ENCODE results near the gene TAF5L. TPM values are rescaled to one million over a fixed set of nuclear protein-coding genes. Genes with fewer than 3 reads are reported as not detected.

TAF5L gene
- total and polyA plus RNA-seq, 2 of the 13 experiments (the other 11 are each of a cell fraction or from before 2014, with no cell fraction given), result 10.8 to 18.2 TPM

DNA sequence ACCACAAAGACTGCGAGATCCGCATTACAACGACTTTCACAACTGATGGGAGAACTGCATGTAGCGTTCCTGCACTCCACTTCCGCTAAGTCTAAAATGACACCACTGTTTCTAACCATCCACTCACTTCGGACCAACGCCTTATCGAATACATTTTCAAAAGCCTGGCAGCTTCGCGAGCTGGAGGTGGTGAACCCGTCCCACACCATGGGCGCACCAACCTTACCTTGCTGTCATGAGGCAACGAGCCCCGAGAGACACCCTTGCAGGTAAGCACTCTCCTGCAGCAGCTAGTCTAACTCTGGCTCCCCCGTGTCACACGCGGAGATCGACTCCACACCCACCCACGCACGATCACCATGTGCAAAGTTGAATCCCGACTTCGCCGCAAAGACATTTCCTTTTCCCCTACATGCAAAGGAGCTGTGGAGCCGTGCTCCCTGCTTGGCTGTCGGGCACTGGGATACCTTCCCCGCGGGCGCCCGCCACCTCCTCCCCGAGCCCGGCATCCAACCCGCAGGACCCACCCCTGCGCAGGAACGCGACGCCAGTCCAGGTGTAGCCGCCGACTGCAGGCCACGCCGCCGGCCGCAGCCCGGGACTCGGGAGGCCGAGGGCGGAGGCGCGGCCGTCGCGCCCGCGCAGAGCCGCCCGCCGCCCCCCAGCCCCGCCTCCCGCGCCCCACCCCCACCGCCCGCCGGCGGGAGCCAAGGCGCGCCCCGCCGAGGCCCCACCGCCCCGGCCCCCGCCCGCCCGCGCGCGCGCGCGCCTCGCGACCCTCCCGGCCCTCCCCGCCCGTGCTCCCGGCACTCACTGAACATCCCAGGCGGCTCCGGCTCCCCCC lies 629 bp downstream of the TAF5L start (continued):
- TF ChIP-seq KLF6 (CRISPR knock-in tag; IDR thresholded peaks at IDR 0.05) (no peak), SP1 (IDR thresholded peaks at IDR 0.05) (no peak), SP1 (CRISPR knock-in tag; IDR thresholded peaks at IDR 0.05) (no peak), CC2D1A (CRISPR knock-in tag; IDR thresholded peaks at IDR 0.05) (no peak), MTA1 (CRISPR knock-in tag; IDR thresholded peaks at IDR 0.05; ENCODE audit: borderline replicate concordance) (peak; percentile 56; the same call in 1 of the 2 replicates), ZBTB7B (CRISPR knock-in tag; IDR thresholded peaks at IDR 0.05) (0 out of 2 replicates have a peak, but pooled peaks have one; percentile 39), MXI1 (IDR thresholded peaks at IDR 0.05; ENCODE audit: borderline replicate concordance, low read depth, low read length) (peak; percentile 71; the same call in 1 of the 3 replicates), ZNF292 (CRISPR knock-in tag; IDR thresholded peaks at IDR 0.05; ENCODE audit: borderline replicate concordance, low read depth) (0 out of 2 replicates have a peak, but pooled peaks have one; percentile 24), ZNF724P (CRISPR knock-in tag; IDR thresholded peaks at IDR 0.05; ENCODE audit: borderline replicate concordance) (no peak), AKAP8 (CRISPR knock-in tag; IDR thresholded peaks at IDR 0.05) (no peak), DMAP1 (CRISPR knock-in tag; IDR thresholded peaks at IDR 0.05) (peak; percentile 35; the same call in 1 of the 2 replicates), HIVEP1 (CRISPR knock-in tag; IDR thresholded peaks at IDR 0.05) (no peak), YEATS4 (CRISPR knock-in tag; IDR thresholded peaks at IDR 0.05; ENCODE audit: borderline replicate concordance) (no peak), MATR3 (CRISPR knock-in tag; IDR thresholded peaks at IDR 0.05) (no peak), DPF2 (CRISPR knock-in tag; IDR thresholded peaks at IDR 0.05; ENCODE audit: borderline replicate concordance, low read depth) (0 out of 2 replicates have a peak, but pooled peaks have one; percentile 41), ZNF431 (CRISPR knock-in tag; IDR thresholded peaks at IDR 0.05; ENCODE audit: borderline replicate concordance, low read depth) (no peak), CEBPG (CRISPR knock-in tag; IDR thresholded peaks at IDR 0.05) (no peak)
- TF ChIP-seq, protein P1, sequence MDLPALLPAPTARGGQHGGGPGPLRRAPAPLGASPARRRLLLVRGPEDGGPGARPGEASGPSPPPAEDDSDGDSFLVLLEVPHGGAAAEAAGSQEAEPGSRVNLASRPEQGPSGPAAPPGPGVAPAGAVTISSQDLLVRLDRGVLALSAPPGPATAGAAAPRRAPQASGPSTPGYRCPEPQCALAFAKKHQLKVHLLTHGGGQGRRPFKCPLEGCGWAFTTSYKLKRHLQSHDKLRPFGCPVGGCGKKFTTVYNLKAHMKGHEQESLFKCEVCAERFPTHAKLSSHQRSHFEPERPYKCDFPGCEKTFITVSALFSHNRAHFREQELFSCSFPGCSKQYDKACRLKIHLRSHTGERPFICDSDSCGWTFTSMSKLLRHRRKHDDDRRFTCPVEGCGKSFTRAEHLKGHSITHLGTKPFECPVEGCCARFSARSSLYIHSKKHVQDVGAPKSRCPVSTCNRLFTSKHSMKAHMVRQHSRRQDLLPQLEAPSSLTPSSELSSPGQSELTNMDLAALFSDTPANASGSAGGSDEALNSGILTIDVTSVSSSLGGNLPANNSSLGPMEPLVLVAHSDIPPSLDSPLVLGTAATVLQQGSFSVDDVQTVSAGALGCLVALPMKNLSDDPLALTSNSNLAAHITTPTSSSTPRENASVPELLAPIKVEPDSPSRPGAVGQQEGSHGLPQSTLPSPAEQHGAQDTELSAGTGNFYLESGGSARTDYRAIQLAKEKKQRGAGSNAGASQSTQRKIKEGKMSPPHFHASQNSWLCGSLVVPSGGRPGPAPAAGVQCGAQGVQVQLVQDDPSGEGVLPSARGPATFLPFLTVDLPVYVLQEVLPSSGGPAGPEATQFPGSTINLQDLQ (CRISPR knock-in tag; IDR thresholded peaks at IDR 0.05), result no peak
- TF ChIP-seq, protein P2, sequence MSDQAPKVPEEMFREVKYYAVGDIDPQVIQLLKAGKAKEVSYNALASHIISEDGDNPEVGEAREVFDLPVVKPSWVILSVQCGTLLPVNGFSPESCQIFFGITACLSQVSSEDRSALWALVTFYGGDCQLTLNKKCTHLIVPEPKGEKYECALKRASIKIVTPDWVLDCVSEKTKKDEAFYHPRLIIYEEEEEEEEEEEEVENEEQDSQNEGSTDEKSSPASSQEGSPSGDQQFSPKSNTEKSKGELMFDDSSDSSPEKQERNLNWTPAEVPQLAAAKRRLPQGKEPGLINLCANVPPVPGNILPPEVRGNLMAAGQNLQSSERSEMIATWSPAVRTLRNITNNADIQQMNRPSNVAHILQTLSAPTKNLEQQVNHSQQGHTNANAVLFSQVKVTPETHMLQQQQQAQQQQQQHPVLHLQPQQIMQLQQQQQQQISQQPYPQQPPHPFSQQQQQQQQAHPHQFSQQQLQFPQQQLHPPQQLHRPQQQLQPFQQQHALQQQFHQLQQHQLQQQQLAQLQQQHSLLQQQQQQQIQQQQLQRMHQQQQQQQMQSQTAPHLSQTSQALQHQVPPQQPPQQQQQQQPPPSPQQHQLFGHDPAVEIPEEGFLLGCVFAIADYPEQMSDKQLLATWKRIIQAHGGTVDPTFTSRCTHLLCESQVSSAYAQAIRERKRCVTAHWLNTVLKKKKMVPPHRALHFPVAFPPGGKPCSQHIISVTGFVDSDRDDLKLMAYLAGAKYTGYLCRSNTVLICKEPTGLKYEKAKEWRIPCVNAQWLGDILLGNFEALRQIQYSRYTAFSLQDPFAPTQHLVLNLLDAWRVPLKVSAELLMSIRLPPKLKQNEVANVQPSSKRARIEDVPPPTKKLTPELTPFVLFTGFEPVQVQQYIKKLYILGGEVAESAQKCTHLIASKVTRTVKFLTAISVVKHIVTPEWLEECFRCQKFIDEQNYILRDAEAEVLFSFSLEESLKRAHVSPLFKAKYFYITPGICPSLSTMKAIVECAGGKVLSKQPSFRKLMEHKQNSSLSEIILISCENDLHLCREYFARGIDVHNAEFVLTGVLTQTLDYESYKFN (CRISPR knock-in tag; conservative IDR thresholded peaks at IDR 0.05), result no peak
- TF ChIP-seq, protein P3, sequence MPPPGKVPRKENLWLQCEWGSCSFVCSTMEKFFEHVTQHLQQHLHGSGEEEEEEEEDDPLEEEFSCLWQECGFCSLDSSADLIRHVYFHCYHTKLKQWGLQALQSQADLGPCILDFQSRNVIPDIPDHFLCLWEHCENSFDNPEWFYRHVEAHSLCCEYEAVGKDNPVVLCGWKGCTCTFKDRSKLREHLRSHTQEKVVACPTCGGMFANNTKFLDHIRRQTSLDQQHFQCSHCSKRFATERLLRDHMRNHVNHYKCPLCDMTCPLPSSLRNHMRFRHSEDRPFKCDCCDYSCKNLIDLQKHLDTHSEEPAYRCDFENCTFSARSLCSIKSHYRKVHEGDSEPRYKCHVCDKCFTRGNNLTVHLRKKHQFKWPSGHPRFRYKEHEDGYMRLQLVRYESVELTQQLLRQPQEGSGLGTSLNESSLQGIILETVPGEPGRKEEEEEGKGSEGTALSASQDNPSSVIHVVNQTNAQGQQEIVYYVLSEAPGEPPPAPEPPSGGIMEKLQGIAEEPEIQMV (CRISPR knock-in tag; IDR thresholded peaks at IDR 0.05; ENCODE audit: low read depth), result no peak
